HEK293 (cell line): ENCODE results near the gene NELFB.

Source experiments
- SCRT2 ChIP-seq: fragments of 450-650 bp; formaldehyde crosslinking; IDR thresholded peaks from 2 replicates; pipeline ENCODE4 v1.5.1; 2016; ENCODE audit warnings: missing biosample characterization, missing genetic modification characterization
- ZBTB1 ChIP-seq: fragments of 450-650 bp; formaldehyde crosslinking; IDR thresholded peaks from 2 replicates; pipeline ENCODE4 v1.5.1; 2016; ENCODE audit warnings: missing biosample characterization, missing genetic modification characterization
- ZNF2 ChIP-seq: fragments of 450-650 bp; formaldehyde crosslinking; IDR thresholded peaks from 2 replicates; pipeline ENCODE4 v1.5.1; 2016; ENCODE audit warnings: missing biosample characterization, missing genetic modification characterization
- ZNF24 ChIP-seq: fragments of 450-650 bp; formaldehyde crosslinking; IDR thresholded peaks from 2 replicates; pipeline ENCODE4 v1.5.1; 2016; ENCODE audit warnings: missing biosample characterization, missing genetic modification characterization
- ZNF521 ChIP-seq: fragments of 450-650 bp; formaldehyde crosslinking; IDR thresholded peaks from 2 replicates; pipeline ENCODE4 v1.5.1; 2017; ENCODE audit warnings: missing biosample characterization, mild to moderate bottlenecking, missing genetic modification characterization
- ZNF530 ChIP-seq: fragments of 450-650 bp; formaldehyde crosslinking; IDR thresholded peaks from 2 replicates; pipeline ENCODE4 v1.5.1; 2016; ENCODE audit warnings: low read depth, missing biosample characterization, missing genetic modification characterization
- ZNF558 ChIP-seq: fragments of 450-650 bp; formaldehyde crosslinking; IDR thresholded peaks from 2 replicates; pipeline ENCODE4 v1.5.1; 2016; ENCODE audit warnings: missing biosample characterization, missing genetic modification characterization
- ZNF560 ChIP-seq: fragments of 450-650 bp; formaldehyde crosslinking; IDR thresholded peaks from 2 replicates; pipeline ENCODE4 v1.5.1; 2017; ENCODE audit warnings: missing biosample characterization, missing genetic modification characterization, borderline replicate concordance
- ZNF600 ChIP-seq: fragments of 450-650 bp; formaldehyde crosslinking; IDR thresholded peaks from 2 replicates; pipeline ENCODE4 v1.5.1; 2016; ENCODE audit warnings: missing biosample characterization, missing genetic modification characterization
- ZNF677 ChIP-seq: fragments of 450-650 bp; IDR thresholded peaks from 2 replicates; pipeline ENCODE4 v1.5.0; 2018; ENCODE audit warnings: missing biosample characterization, mild to moderate bottlenecking, missing genetic modification characterization, moderate library complexity
- ZNF707 ChIP-seq: fragments of 450-650 bp; formaldehyde crosslinking; IDR thresholded peaks from 2 replicates; pipeline ENCODE4 v1.5.1; 2016; ENCODE audit warnings: missing biosample characterization, missing genetic modification characterization
- TF ChIP-seq, protein P1 (sequence below): fragments of 450-650 bp; formaldehyde crosslinking; IDR thresholded peaks from 2 replicates; pipeline ENCODE4 v1.5.0; 2017; ENCODE audit warnings: missing biosample characterization, missing genetic modification characterization, borderline replicate concordance
- TF ChIP-seq, protein P2 (sequence below): fragments of 450-650 bp; formaldehyde crosslinking; IDR thresholded peaks from 2 replicates; pipeline ENCODE4 v1.5.1; 2017; ENCODE audit warnings: missing biosample characterization, missing genetic modification characterization
- TF ChIP-seq, protein P3 (sequence below): fragments of 450-650 bp; formaldehyde crosslinking; IDR thresholded peaks from 2 replicates; pipeline ENCODE4 v1.5.1; 2016; ENCODE audit warnings: missing biosample characterization, missing genetic modification characterization
- TF ChIP-seq, protein P4 (sequence below): fragments of 450-650 bp; formaldehyde crosslinking; IDR thresholded peaks from 2 replicates; pipeline ENCODE4 v1.5.1; 2016; ENCODE audit warnings: missing biosample characterization, missing genetic modification characterization
- TF ChIP-seq, protein P5 (sequence below): fragments of 450-650 bp; formaldehyde crosslinking; IDR thresholded peaks from 2 replicates; pipeline ENCODE4 v1.5.1; 2017; ENCODE audit warnings: missing biosample characterization, missing genetic modification characterization
- TF ChIP-seq, protein P6 (sequence below): fragments of 450-650 bp; formaldehyde crosslinking; IDR thresholded peaks from 2 replicates; pipeline ENCODE4 v1.5.1; 2016; ENCODE audit warnings: missing biosample characterization, missing genetic modification characterization

Gene NELFB

DNA sequence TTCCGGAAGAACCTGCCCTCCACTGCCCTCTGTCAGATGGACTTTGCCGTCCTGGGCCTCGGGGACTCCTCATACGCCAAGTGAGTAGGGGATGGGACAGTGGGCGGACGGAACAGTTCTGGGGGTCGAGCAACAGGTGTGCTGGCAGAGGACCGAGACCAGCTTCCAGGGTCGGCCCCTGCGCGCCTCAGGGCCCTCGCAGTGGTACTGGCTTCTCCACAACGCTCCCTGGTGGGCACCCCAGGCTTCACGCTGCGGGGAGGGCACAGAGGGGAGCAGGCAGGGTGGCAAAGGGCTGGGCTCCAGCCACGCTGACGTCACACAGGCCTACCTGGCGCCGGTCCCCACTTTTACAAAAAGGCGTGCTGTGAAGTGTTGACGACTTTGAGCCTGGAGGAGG, 42.6 kb upstream of the NELFB start (continued):
- TF ChIP-seq, protein P1, sequence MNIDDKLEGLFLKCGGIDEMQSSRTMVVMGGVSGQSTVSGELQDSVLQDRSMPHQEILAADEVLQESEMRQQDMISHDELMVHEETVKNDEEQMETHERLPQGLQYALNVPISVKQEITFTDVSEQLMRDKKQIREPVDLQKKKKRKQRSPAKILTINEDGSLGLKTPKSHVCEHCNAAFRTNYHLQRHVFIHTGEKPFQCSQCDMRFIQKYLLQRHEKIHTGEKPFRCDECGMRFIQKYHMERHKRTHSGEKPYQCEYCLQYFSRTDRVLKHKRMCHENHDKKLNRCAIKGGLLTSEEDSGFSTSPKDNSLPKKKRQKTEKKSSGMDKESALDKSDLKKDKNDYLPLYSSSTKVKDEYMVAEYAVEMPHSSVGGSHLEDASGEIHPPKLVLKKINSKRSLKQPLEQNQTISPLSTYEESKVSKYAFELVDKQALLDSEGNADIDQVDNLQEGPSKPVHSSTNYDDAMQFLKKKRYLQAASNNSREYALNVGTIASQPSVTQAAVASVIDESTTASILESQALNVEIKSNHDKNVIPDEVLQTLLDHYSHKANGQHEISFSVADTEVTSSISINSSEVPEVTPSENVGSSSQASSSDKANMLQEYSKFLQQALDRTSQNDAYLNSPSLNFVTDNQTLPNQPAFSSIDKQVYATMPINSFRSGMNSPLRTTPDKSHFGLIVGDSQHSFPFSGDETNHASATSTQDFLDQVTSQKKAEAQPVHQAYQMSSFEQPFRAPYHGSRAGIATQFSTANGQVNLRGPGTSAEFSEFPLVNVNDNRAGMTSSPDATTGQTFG (tag by site-specific recombination) = no peak
- TF ChIP-seq, protein P2, sequence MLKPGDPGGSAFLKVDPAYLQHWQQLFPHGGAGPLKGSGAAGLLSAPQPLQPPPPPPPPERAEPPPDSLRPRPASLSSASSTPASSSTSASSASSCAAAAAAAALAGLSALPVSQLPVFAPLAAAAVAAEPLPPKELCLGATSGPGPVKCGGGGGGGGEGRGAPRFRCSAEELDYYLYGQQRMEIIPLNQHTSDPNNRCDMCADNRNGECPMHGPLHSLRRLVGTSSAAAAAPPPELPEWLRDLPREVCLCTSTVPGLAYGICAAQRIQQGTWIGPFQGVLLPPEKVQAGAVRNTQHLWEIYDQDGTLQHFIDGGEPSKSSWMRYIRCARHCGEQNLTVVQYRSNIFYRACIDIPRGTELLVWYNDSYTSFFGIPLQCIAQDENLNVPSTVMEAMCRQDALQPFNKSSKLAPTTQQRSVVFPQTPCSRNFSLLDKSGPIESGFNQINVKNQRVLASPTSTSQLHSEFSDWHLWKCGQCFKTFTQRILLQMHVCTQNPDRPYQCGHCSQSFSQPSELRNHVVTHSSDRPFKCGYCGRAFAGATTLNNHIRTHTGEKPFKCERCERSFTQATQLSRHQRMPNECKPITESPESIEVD = no peak
- TF ChIP-seq ZNF707 (no peak), SCRT2 (tag by site-specific recombination) (peak; percentile 91), ZBTB1 (tag by site-specific recombination) (no peak), ZNF560 (tag by site-specific recombination) (no peak), ZNF521 (tag by site-specific recombination) (no peak), ZNF677 (no peak), ZNF558 (tag by site-specific recombination) (no peak), ZNF530 (tag by site-specific recombination) (no peak), ZNF600 (no peak), ZNF24 (tag by site-specific recombination) (no peak), ZNF2 (no peak)
- TF ChIP-seq, protein P3, sequence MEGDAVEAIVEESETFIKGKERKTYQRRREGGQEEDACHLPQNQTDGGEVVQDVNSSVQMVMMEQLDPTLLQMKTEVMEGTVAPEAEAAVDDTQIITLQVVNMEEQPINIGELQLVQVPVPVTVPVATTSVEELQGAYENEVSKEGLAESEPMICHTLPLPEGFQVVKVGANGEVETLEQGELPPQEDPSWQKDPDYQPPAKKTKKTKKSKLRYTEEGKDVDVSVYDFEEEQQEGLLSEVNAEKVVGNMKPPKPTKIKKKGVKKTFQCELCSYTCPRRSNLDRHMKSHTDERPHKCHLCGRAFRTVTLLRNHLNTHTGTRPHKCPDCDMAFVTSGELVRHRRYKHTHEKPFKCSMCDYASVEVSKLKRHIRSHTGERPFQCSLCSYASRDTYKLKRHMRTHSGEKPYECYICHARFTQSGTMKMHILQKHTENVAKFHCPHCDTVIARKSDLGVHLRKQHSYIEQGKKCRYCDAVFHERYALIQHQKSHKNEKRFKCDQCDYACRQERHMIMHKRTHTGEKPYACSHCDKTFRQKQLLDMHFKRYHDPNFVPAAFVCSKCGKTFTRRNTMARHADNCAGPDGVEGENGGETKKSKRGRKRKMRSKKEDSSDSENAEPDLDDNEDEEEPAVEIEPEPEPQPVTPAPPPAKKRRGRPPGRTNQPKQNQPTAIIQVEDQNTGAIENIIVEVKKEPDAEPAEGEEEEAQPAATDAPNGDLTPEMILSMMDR (tag by site-specific recombination) = 0 out of 2 replicates have a peak, but pooled peaks have one; percentile 24
- TF ChIP-seq, protein P4, sequence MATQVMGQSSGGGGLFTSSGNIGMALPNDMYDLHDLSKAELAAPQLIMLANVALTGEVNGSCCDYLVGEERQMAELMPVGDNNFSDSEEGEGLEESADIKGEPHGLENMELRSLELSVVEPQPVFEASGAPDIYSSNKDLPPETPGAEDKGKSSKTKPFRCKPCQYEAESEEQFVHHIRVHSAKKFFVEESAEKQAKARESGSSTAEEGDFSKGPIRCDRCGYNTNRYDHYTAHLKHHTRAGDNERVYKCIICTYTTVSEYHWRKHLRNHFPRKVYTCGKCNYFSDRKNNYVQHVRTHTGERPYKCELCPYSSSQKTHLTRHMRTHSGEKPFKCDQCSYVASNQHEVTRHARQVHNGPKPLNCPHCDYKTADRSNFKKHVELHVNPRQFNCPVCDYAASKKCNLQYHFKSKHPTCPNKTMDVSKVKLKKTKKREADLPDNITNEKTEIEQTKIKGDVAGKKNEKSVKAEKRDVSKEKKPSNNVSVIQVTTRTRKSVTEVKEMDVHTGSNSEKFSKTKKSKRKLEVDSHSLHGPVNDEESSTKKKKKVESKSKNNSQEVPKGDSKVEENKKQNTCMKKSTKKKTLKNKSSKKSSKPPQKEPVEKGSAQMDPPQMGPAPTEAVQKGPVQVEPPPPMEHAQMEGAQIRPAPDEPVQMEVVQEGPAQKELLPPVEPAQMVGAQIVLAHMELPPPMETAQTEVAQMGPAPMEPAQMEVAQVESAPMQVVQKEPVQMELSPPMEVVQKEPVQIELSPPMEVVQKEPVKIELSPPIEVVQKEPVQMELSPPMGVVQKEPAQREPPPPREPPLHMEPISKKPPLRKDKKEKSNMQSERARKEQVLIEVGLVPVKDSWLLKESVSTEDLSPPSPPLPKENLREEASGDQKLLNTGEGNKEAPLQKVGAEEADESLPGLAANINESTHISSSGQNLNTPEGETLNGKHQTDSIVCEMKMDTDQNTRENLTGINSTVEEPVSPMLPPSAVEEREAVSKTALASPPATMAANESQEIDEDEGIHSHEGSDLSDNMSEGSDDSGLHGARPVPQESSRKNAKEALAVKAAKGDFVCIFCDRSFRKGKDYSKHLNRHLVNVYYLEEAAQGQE = no peak
- TF ChIP-seq, protein P5, sequence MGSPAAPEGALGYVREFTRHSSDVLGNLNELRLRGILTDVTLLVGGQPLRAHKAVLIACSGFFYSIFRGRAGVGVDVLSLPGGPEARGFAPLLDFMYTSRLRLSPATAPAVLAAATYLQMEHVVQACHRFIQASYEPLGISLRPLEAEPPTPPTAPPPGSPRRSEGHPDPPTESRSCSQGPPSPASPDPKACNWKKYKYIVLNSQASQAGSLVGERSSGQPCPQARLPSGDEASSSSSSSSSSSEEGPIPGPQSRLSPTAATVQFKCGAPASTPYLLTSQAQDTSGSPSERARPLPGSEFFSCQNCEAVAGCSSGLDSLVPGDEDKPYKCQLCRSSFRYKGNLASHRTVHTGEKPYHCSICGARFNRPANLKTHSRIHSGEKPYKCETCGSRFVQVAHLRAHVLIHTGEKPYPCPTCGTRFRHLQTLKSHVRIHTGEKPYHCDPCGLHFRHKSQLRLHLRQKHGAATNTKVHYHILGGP (tag by site-specific recombination) = no peak
- TF ChIP-seq, protein P6, sequence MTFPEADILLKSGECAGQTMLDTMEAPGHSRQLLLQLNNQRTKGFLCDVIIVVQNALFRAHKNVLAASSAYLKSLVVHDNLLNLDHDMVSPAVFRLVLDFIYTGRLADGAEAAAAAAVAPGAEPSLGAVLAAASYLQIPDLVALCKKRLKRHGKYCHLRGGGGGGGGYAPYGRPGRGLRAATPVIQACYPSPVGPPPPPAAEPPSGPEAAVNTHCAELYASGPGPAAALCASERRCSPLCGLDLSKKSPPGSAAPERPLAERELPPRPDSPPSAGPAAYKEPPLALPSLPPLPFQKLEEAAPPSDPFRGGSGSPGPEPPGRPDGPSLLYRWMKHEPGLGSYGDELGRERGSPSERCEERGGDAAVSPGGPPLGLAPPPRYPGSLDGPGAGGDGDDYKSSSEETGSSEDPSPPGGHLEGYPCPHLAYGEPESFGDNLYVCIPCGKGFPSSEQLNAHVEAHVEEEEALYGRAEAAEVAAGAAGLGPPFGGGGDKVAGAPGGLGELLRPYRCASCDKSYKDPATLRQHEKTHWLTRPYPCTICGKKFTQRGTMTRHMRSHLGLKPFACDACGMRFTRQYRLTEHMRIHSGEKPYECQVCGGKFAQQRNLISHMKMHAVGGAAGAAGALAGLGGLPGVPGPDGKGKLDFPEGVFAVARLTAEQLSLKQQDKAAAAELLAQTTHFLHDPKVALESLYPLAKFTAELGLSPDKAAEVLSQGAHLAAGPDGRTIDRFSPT (tag by site-specific recombination) = 0 out of 2 replicates have a peak, but pooled peaks have one; percentile 16
